ENCODE measurements around the gene TPSG1.
A peak's percentile ranks its signal among the peaks of the same experiment; 100 is the strongest.
"Not testable (repeated sequence)": the region's sequence is repeated elsewhere in the genome, so short reads cannot be mapped to it uniquely, and the experiment has no call there.

Gene TPSG1

GRCh38 chr16:1271724-1272413 is 46.8 kb upstream of the TPSG1 start:
- not testable (repeated sequence) for H3K79me2 ChIP-seq (ENCODE audit: control insufficient read depth, insufficient read depth, low read length, poor library complexity); H3K79me1 ChIP-seq (ENCODE audit: low read length); H3K4ac ChIP-seq (ENCODE audit: low read depth, low read length); H2AFZ ChIP-seq (ENCODE audit: insufficient read depth, low read length, poor library complexity); H2AK5ac ChIP-seq (ENCODE audit: low read length); H3K4me1 ChIP-seq (ENCODE audit: control insufficient read depth in 1 of 2, insufficient read depth in 2 of 2, low read length in 2 of 2); H2BK5ac ChIP-seq (ENCODE audit: low read depth, low read length, poor library complexity); H3K9me3 ChIP-seq (ENCODE audit: insufficient read depth, low read depth, low read length); H3K36me3 ChIP-seq (ENCODE audit: control insufficient read depth in 1 of 2, insufficient read depth in 2 of 2, low read length in 2 of 2); H3K27ac ChIP-seq (ENCODE audit: low read depth, low read length); H3K27me3 ChIP-seq (ENCODE audit: insufficient read depth, low read length); H4K8ac ChIP-seq (ENCODE audit: low read depth, low read length); H3K23ac ChIP-seq (ENCODE audit: low read length); H2BK12ac ChIP-seq (ENCODE audit: low read length); H3K18ac ChIP-seq (ENCODE audit: low read length); H3K14ac ChIP-seq (ENCODE audit: low read length); H4K91ac ChIP-seq (ENCODE audit: low read depth, low read length); DNase-seq; H3K9ac ChIP-seq (ENCODE audit: low read length); H2BK120ac ChIP-seq (ENCODE audit: insufficient read depth, low read length, poor library complexity); H4K12ac ChIP-seq (ENCODE audit: low read depth, low read length); H3K4me2 ChIP-seq (ENCODE audit: low read length)
- peak overlapping the region; percentile 18 for H3K4me3 ChIP-seq (ENCODE audit: low read depth, low read length)
- no CpG with 5 or more reads among the region's 19 CpGs for WGBS (ENCODE audit: extremely low coverage, insufficient coverage, insufficient read length)

- Histone ChIP-seq H2AFZ (ENCODE audit: insufficient read depth, low read length, poor library complexity) (no peak overlapping the region), H3K79me1 (ENCODE audit: low read length) (no peaks in the 10 kb centered on the region), H3K4me3 (ENCODE audit: low read depth, low read length) (peak overlapping the region; percentile 18), H3K9ac (ENCODE audit: low read length) (no peak overlapping the region), H3K4ac (ENCODE audit: low read depth, low read length) (no peak overlapping the region), H3K9me3 (ENCODE audit: insufficient read depth, low read depth, low read length) (peaks cover 3% of the 10 kb centered on the region), H3K23ac (ENCODE audit: low read length) (no peak overlapping the region), H4K12ac (ENCODE audit: low read depth, low read length) (no peak overlapping the region), H3K27ac (ENCODE audit: low read depth, low read length) (no peak overlapping the region), H3K4me2 (ENCODE audit: low read length) (no peak overlapping the region), H3K4me1 (ENCODE audit: control insufficient read depth in 1 of 2, insufficient read depth in 2 of 2, low read length in 2 of 2) (no peaks in the 10 kb centered on the region), H3K18ac (ENCODE audit: low read length) (no peak overlapping the region), H3K79me2 (ENCODE audit: control insufficient read depth, insufficient read depth, low read length, poor library complexity) (no peaks in the 10 kb centered on the region), H2AK5ac (ENCODE audit: low read length) (no peak overlapping the region), H2BK12ac (ENCODE audit: low read length) (no peak overlapping the region), H3K36me3 (ENCODE audit: control insufficient read depth in 1 of 2, insufficient read depth in 2 of 2, low read length in 2 of 2) (no peaks in the 10 kb centered on the region), H3K27me3 (ENCODE audit: insufficient read depth, low read length) (no peaks in the 10 kb centered on the region), H4K8ac (ENCODE audit: low read depth, low read length) (no peak overlapping the region), H2BK5ac (ENCODE audit: low read depth, low read length, poor library complexity) (no peak overlapping the region), H4K91ac (ENCODE audit: low read depth, low read length) (no peak overlapping the region), H2BK120ac (ENCODE audit: insufficient read depth, low read length, poor library complexity) (no peak overlapping the region), H3K14ac (ENCODE audit: low read length) (no peak overlapping the region)
- no peak for DNase-seq
- no CpG with 5 or more reads among the region's 12 CpGs for whole genome bisulfite sequencing (ENCODE audit: extremely low coverage, insufficient coverage, insufficient read length)
Observed at GRCh38 chr16:1271380-1271723, 46.3 kb upstream of the TPSG1 start.

- not testable (repeated sequence) for H3K14ac ChIP-seq (ENCODE audit: low read length); H3K4me3 ChIP-seq (ENCODE audit: low read depth, low read length); H2AFZ ChIP-seq (ENCODE audit: insufficient read depth, low read length, poor library complexity); H3K4ac ChIP-seq (ENCODE audit: low read depth, low read length); H3K36me3 ChIP-seq (ENCODE audit: control insufficient read depth in 1 of 2, insufficient read depth in 2 of 2, low read length in 2 of 2); H2AK5ac ChIP-seq (ENCODE audit: low read length); H3K18ac ChIP-seq (ENCODE audit: low read length); H3K27ac ChIP-seq (ENCODE audit: low read depth, low read length); DNase-seq; H3K9ac ChIP-seq (ENCODE audit: low read length); H2BK120ac ChIP-seq (ENCODE audit: insufficient read depth, low read length, poor library complexity); H2BK5ac ChIP-seq (ENCODE audit: low read depth, low read length, poor library complexity); H3K4me2 ChIP-seq (ENCODE audit: low read length); H3K79me1 ChIP-seq (ENCODE audit: low read length); H3K9me3 ChIP-seq (ENCODE audit: insufficient read depth, low read depth, low read length); H3K79me2 ChIP-seq (ENCODE audit: control insufficient read depth, insufficient read depth, low read length, poor library complexity); H3K23ac ChIP-seq (ENCODE audit: low read length); H3K27me3 ChIP-seq (ENCODE audit: insufficient read depth, low read length); H4K91ac ChIP-seq (ENCODE audit: low read depth, low read length); H4K12ac ChIP-seq (ENCODE audit: low read depth, low read length); H2BK12ac ChIP-seq (ENCODE audit: low read length); H3K4me1 ChIP-seq (ENCODE audit: control insufficient read depth in 1 of 2, insufficient read depth in 2 of 2, low read length in 2 of 2); H4K8ac ChIP-seq (ENCODE audit: low read depth, low read length)
- WGBS (ENCODE audit: extremely low coverage, insufficient coverage, insufficient read length) = no CpG with 5 or more reads among the region's 7 CpGs
Observed at GRCh38 chr16:1269418-1269817, 44.4 kb upstream of the TPSG1 start.

GRCh38 chr16:1265826-1266225 is 40.8 kb upstream of the TPSG1 start:
- no peak overlapping the region for H2BK5ac ChIP-seq (ENCODE audit: low read depth, low read length, poor library complexity)
- no peak overlapping the region for H4K91ac ChIP-seq (ENCODE audit: low read depth, low read length)
- H3K79me1 ChIP-seq (ENCODE audit: low read length) = no peaks in the 10 kb centered on the region
- H3K27ac ChIP-seq (ENCODE audit: low read depth, low read length) = no peak overlapping the region
- no peak overlapping the region for H3K14ac ChIP-seq (ENCODE audit: low read length)
- no peak overlapping the region for H2AFZ ChIP-seq (ENCODE audit: insufficient read depth, low read length, poor library complexity)
- no peak overlapping the region for H3K23ac ChIP-seq (ENCODE audit: low read length)
- no peak overlapping the region for H3K4me2 ChIP-seq (ENCODE audit: low read length)
- H3K4ac ChIP-seq (ENCODE audit: low read depth, low read length) = no peak overlapping the region
- no CpG with 5 or more reads among the region's 19 CpGs for WGBS (ENCODE audit: extremely low coverage, insufficient coverage, insufficient read length)
- H3K4me3 ChIP-seq (ENCODE audit: low read depth, low read length) = no peak overlapping the region
- no peak overlapping the region for H3K9ac ChIP-seq (ENCODE audit: low read length)
- H2BK12ac ChIP-seq (ENCODE audit: low read length) = no peak overlapping the region
- peak; percentile 41 to 71 for DNase-seq
- H3K18ac ChIP-seq (ENCODE audit: low read length) = no peak overlapping the region
- no peaks in the 10 kb centered on the region for H3K36me3 ChIP-seq (ENCODE audit: control insufficient read depth in 1 of 2, insufficient read depth in 2 of 2, low read length in 2 of 2)
- no peaks in the 10 kb centered on the region for H3K27me3 ChIP-seq (ENCODE audit: insufficient read depth, low read length)
- no peaks in the 10 kb centered on the region for H3K4me1 ChIP-seq (ENCODE audit: control insufficient read depth in 1 of 2, insufficient read depth in 2 of 2, low read length in 2 of 2)
- H2BK120ac ChIP-seq (ENCODE audit: insufficient read depth, low read length, poor library complexity) = no peak overlapping the region
- H4K8ac ChIP-seq (ENCODE audit: low read depth, low read length) = no peak overlapping the region
- no peaks in the 10 kb centered on the region for H3K79me2 ChIP-seq (ENCODE audit: control insufficient read depth, insufficient read depth, low read length, poor library complexity)
- H3K9me3 ChIP-seq (ENCODE audit: insufficient read depth, low read depth, low read length) = peaks cover 11% of the 10 kb centered on the region
- no peak overlapping the region for H4K12ac ChIP-seq (ENCODE audit: low read depth, low read length)
- no peak overlapping the region for H2AK5ac ChIP-seq (ENCODE audit: low read length)
